Upper lobe of right lung (tissue), 1 donor: Measurements from ENCODE around the gene GSAP. TPM values are rescaled to one million over a fixed set of nuclear protein-coding genes. Genes with fewer than 3 reads are reported as not detected.

Source experiments
- ATAC-seq: fragments of 200-7000 bp; cut with Tn5 transposase; one replicate; pipeline ENCODE4 v1.9.1; 2020; ENCODE audit warnings: mild to moderate bottlenecking, moderate library complexity
- DNase-seq: peaks from one replicate; pipeline ENCODE4 v3.0.0-alpha.2; 2020
- H3K27ac ChIP-seq: fragments of 200-600 bp; one replicate; pipeline ENCODE4 v1.8.0; 2022
- H3K27me3 ChIP-seq: fragments of 200-600 bp; one replicate; pipeline ENCODE4 v1.8.0; 2022; ENCODE audit warnings: mild to moderate bottlenecking
- H3K36me3 ChIP-seq: fragments of 200-600 bp; one replicate; pipeline ENCODE4 v1.8.0; 2022
- H3K4me1 ChIP-seq: fragments of 200-600 bp; one replicate; pipeline ENCODE4 v1.8.0; 2022
- H3K4me3 ChIP-seq: fragments of 200-600 bp; one replicate; pipeline ENCODE4 v1.8.0; 2022; ENCODE audit warnings: mild to moderate bottlenecking
- H3K9me3 ChIP-seq: fragments of 200-600 bp; one replicate; pipeline ENCODE4 v1.8.0; 2022
- intact Hi-C: fragments of 100-400 bp; cut with DNase I; formaldehyde crosslinking; loops from one replicate; pipeline ENCODE4 v1.11.0; 2022
- total RNA-seq: library from RNA; stranded (reverse); fragmentation: NEBNext Ultra II Directional; extraction: Animal tissue kit (Norgen Biotek cat#: 25700); gene quantifications from one replicate; pipeline ENCODE4 v1.2.1, GENCODE V29; 2021
- TF ChIP-seq, protein P1 (sequence below): fragments of 200-600 bp; IDR thresholded peaks from one replicate; pipeline ENCODE4 v1.8.0; 2022; ENCODE audit warnings: antibody characterized with exemption
- donor health status: DM: no; HTN: yes; CAD: no; lungs with severe emphysema.

Gene GSAP
- total RNA-seq, 1 donor from 2014 or later: 64.9 TPM

DNA sequence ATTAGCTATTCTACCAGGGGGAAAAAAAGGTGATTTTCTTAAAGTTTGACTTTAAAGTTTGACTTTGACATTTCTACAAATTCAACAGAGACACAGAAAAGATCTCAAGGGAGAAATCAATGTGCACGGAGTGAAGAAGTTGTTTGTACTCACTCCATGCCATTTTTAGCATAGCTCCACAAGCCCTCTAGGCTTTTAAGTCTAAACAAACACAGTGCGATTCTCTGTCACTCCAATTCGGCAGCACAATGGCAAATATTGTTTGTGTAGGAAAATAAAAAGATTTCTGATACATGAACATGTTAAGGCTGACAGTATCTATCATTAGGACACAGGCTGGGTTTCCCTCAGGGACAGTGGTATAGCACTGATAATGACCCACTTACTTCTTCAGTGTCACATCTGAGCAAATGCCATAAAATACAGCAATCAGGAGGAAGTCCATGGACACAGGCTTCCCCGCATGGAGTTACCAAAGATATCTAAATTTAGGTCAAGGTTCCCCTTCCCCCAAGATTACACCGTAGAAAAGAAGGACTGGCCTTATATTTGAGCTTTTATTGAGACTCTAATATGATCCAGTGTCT is 28.0 kb downstream of the GSAP start:
- intact Hi-C loops: no loop called here
- peak; percentile 41 for ATAC-seq

DNA sequence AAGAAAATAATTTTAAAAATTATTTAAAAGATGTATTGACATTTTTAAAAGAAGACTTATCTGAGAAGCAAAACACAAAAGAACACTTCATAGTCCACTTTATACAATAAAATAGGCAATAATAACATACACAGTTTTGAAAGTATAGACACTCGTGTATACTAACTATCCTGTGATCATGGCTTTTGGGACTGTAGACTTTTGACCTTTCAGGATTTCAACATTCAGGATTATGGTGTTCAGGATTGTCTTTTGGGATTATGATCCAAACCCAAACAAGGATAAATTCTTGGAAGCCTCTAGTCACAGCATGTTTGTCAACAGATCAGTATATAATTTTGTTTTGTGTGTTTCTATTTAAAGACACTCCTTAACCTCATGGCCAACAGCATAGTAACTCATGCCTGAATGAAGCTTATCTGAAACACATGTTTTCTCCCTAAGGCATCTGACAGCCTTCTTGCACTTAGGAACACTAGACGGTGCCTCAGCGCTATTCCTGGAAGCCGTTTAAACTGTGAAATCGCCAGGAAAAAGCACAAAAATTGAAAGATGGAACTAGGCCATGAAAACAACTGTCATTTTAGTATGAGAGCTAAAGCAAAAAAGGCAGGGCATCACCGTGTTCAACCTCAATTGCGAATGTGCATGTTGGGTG is 29.9 kb downstream of the GSAP start:
- TF ChIP-seq, protein P1, sequence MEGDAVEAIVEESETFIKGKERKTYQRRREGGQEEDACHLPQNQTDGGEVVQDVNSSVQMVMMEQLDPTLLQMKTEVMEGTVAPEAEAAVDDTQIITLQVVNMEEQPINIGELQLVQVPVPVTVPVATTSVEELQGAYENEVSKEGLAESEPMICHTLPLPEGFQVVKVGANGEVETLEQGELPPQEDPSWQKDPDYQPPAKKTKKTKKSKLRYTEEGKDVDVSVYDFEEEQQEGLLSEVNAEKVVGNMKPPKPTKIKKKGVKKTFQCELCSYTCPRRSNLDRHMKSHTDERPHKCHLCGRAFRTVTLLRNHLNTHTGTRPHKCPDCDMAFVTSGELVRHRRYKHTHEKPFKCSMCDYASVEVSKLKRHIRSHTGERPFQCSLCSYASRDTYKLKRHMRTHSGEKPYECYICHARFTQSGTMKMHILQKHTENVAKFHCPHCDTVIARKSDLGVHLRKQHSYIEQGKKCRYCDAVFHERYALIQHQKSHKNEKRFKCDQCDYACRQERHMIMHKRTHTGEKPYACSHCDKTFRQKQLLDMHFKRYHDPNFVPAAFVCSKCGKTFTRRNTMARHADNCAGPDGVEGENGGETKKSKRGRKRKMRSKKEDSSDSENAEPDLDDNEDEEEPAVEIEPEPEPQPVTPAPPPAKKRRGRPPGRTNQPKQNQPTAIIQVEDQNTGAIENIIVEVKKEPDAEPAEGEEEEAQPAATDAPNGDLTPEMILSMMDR: no peak
- no peak overlapping the region for H3K27ac ChIP-seq
- H3K4me1 ChIP-seq: peaks cover 10% of the 10 kb centered on the region
- no peaks in the 10 kb centered on the region for H3K27me3 ChIP-seq
- H3K36me3 ChIP-seq: peaks cover 14% of the 10 kb centered on the region
- ATAC-seq (no peak), DNase-seq (no peak)
- H3K9me3 ChIP-seq: no peaks in the 10 kb centered on the region
- intact Hi-C loops: no loop called here
- H3K4me3 ChIP-seq: no peak overlapping the region

More for the DNA sequence above, 28.0 kb downstream of the GSAP start:
- H3K27me3 ChIP-seq: no peaks in the 10 kb centered on the region
- H3K4me3 ChIP-seq: no peak overlapping the region
- no peak overlapping the region for H3K27ac ChIP-seq
- peaks cover 10% of the 10 kb centered on the region for H3K4me1 ChIP-seq
- H3K9me3 ChIP-seq: no peaks in the 10 kb centered on the region
- TF ChIP-seq, protein P1: no peak
- H3K36me3 ChIP-seq: peaks cover 5% of the 10 kb centered on the region
- no peak for DNase-seq

DNA sequence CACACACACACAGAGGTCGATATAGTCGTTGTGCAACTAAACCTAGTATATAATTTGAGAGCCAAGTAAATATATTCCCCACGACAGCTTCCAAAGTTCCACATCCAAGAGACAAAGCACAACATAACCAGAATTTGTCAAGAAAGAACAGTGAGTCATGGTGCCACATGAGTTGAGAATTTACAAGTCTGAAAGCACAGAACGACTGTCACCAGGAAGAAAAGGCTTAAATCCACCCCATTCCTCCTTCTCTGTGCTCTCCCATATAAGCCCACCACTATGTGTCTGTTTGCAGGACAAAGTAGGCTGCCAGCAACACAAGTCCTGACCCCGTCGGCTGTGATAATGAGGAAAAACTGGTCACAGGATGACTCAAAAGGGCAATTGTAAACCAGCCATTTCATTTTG is 32.8 kb downstream of the GSAP start:
- intact Hi-C loops: no loop called here
- Histone ChIP-seq H3K27ac (no peak overlapping the region), H3K27me3 (no peaks in the 10 kb centered on the region), H3K36me3 (peaks cover 27% of the 10 kb centered on the region), H3K4me3 (no peak overlapping the region), H3K4me1 (peaks cover 7% of the 10 kb centered on the region), H3K9me3 (no peaks in the 10 kb centered on the region)
- ATAC-seq: no peak
- DNase-seq: no peak
- TF ChIP-seq, protein P1: no peak

DNA sequence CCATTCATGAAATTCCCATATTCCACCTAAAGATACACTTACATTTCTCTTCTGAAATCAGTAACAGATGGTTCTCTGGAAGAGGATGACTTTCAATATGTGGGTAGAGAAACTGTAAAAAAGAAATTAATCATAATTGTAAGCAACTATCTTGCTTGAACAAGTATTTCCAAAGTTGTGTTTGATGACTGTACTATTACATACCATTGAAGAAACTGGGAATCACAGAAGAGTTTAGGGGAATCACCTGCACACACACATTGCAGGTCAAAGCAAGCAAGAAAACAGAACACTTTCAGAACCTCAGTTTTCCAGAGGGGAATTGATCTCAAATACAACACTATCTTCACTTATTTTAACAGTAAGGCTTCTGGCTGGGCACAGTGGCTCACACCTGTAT is 33.6 kb downstream of the GSAP start:
- ATAC-seq: no peak
- Histone ChIP-seq H3K27me3 (no peaks in the 10 kb centered on the region), H3K27ac (no peak overlapping the region), H3K4me1 (no peaks in the 10 kb centered on the region), H3K4me3 (no peak overlapping the region), H3K36me3 (peaks cover 27% of the 10 kb centered on the region), H3K9me3 (no peaks in the 10 kb centered on the region)
- intact Hi-C loops: no loop called here
- no peak for DNase-seq
- TF ChIP-seq, protein P1: no peak

DNA sequence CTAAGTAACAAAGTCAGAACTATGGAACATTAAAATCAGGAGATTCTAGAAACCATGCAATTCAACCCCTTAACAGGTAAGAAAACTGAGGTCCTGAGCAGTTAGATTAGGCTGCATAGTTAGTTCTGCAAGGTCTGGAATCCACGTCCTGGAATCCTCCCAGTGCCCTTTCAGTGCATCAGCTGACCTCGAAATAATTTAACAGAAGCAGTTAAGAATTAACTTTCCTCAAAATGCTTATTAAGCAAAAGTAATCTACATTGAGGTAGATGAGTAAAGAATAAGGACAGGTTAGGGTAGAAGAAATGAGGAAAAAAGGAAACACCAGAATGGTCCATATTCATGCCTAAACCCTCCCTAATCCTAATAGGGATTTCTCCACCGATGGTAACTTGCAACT is 37.6 kb downstream of the GSAP start:
- H3K4me1 ChIP-seq: no peaks in the 10 kb centered on the region
- ATAC-seq (no peak), DNase-seq (no peak)
- TF ChIP-seq, protein P1: no peak
- no peak overlapping the region for H3K4me3 ChIP-seq
- no peaks in the 10 kb centered on the region for H3K27me3 ChIP-seq
- intact Hi-C loops: no loop called here
- no peaks in the 10 kb centered on the region for H3K9me3 ChIP-seq
- no peak overlapping the region for H3K27ac ChIP-seq
- H3K36me3 ChIP-seq: peaks cover 42% of the 10 kb centered on the region
